AG04450 (cell line): ENCODE results near the gene TK2. TPM values are rescaled to one million over a fixed set of nuclear protein-coding genes. Genes with fewer than 3 reads are reported as not detected.
"Not testable (repeated sequence)": the region's sequence is repeated elsewhere in the genome, so short reads cannot be mapped to it uniquely, and the experiment has no call there.

ENCODE experiments used
- CTCF ChIA-PET: fragments of 300-600, 350-600 bp; formaldehyde crosslinking; extraction: SDS; loops from one replicate; lab custom pipeline; 2022; ENCODE audit warnings: antibody characterized with exemption, inconsistent platforms; lab: Charles Lee
- POLR2A ChIA-PET: fragments of 350-600 bp; formaldehyde crosslinking; extraction: SDS; loops from one replicate; lab custom pipeline; 2021; ENCODE audit warnings: antibody characterized with exemption, inconsistent platforms; lab: Yijun Ruan, JAX
- DNase-seq: peaks from one replicate; pipeline ENCODE4 v3.0.0-alpha.2; 2011; ENCODE audit warnings: low read depth, low spot score
- H3K27ac ChIP-seq: one replicate; pipeline ENCODE4 v1.5.1; 2012; ENCODE audit warnings: low read depth, low read length, control low read depth
- H3K27me3 ChIP-seq: one replicate; pipeline ENCODE4 v1.6.0; 2012; ENCODE audit warnings: low read length; ENCODE audit not compliant: control insufficient read depth, insufficient read depth
- H3K4me3 ChIP-seq: 2 replicates; pipeline ENCODE4 v1.5.1; 2011; ENCODE audit warnings: mild to moderate bottlenecking, low read depth, low read length, control low read depth
- H3K9me3 ChIP-seq: 2 replicates; pipeline ENCODE4 v1.5.1; 2012; ENCODE audit warnings: low read length; ENCODE audit not compliant: control insufficient read depth, insufficient read depth
- CTCF ChIP-seq: IDR thresholded peaks from 2 replicates; pipeline ENCODE4 v1.5.1; 2011; ENCODE audit warnings: low read depth, low read length, control low read depth, inconsistent platforms
- polyA plus RNA-seq: library from polyadenylated mRNA; depleted of rRNA; stranded (reverse); fragments of >200 nt; gene quantifications from 2 replicates; pipeline ENCODE4 v1.2.3, GENCODE V29; 2011

Gene TK2
- polyA plus RNA-seq, 1 experiment: 34.2 TPM

- Histone ChIP-seq H3K27ac (no peak overlapping the region), H3K27me3 (no peaks in the 10 kb centered on the region), H3K9me3 (no peaks in the 10 kb centered on the region), H3K4me3 (no peak overlapping the region)
- ChIA-PET CTCF (interaction anchor here (2.7 kb wide), 1 partner anchor 101 kb away, joined by 9 read pairs; no protein-coding TSS in a partner anchor), POLR2A (interaction anchor here (0.6 kb wide), 1 partner anchor 28 kb away, joined by 6 read pairs; no protein-coding TSS in a partner anchor)
- no peak for DNase-seq
- no peak for TF ChIP-seq CTCF
Observed at GRCh38 chr16:66507731-66508239, 42.1 kb downstream of the TK2 start.

- ChIA-PET CTCF (interaction anchor here (1.6 kb wide), 1 partner anchor 48 kb away, joined by 4 read pairs; no protein-coding TSS in a partner anchor), POLR2A (no interaction called here)
- Histone ChIP-seq H3K27me3 (no peaks in the 10 kb centered on the region), H3K4me3 (no peak overlapping the region), H3K27ac (no peak overlapping the region), H3K9me3 (no peaks in the 10 kb centered on the region)
- no peak for TF ChIP-seq CTCF
- DNase-seq: no peak
Observed at GRCh38 chr16:66503612-66504011, 46.3 kb downstream of the TK2 start.

GRCh38 chr16:66503030-66503429 lies 46.9 kb downstream of the TK2 start:
- no peak for TF ChIP-seq CTCF
- DNase-seq: no peak
- Histone ChIP-seq H3K27ac (peak overlapping the region; percentile 11), H3K27me3 (no peaks in the 10 kb centered on the region), H3K4me3 (no peak overlapping the region), H3K9me3 (no peaks in the 10 kb centered on the region)
- ChIA-PET POLR2A (no interaction called here), CTCF (interaction anchor here (1.3 kb wide), 3 partner anchors 13 to 365 kb away, joined by 3 to 7 read pairs (median 4); no protein-coding TSS in a partner anchor)

GRCh38 chr16:66502020-66502913 lies 47.7 kb downstream of the TK2 start:
- Histone ChIP-seq H3K9me3 (no peaks in the 10 kb centered on the region), H3K27me3 (no peaks in the 10 kb centered on the region), H3K4me3 (no peak overlapping the region), H3K27ac (peak overlapping the region; percentile 11)
- TF ChIP-seq CTCF: no peak
- DNase-seq: no peak
- POLR2A ChIA-PET: interaction anchor here (0.7 kb wide), 1 partner anchor 372 kb away, joined by 3 read pairs; no protein-coding TSS in a partner anchor
- CTCF ChIA-PET: interaction anchor here (0.9 to 1.3 kb wide), 4 partner anchors 13 to 366 kb away, joined by 3 to 7 read pairs (median 4); no protein-coding TSS in a partner anchor

GRCh38 chr16:66501563-66501962 lies 48.4 kb downstream of the TK2 start:
- H3K4me3 ChIP-seq, H3K27me3 ChIP-seq, H3K9me3 ChIP-seq, H3K27ac ChIP-seq, DNase-seq, CTCF ChIA-PET: not testable (repeated sequence)
- POLR2A ChIA-PET: interaction anchor here (0.7 kb wide), 1 partner anchor 373 kb away, joined by 3 read pairs; no protein-coding TSS in a partner anchor

GRCh38 chr16:66497921-66498320 lies 52.0 kb downstream of the TK2 start:
- H3K27ac ChIP-seq, CTCF ChIA-PET: not testable (repeated sequence)
- POLR2A ChIA-PET: interaction anchor here (0.6 kb wide), 1 partner anchor 1279 kb away, joined by 8 read pairs; no protein-coding TSS in a partner anchor

GRCh38 chr16:66496226-66496625 lies 53.7 kb downstream of the TK2 start:
- H3K4me3 ChIP-seq, CTCF ChIA-PET, H3K27me3 ChIP-seq, POLR2A ChIA-PET, H3K9me3 ChIP-seq, DNase-seq, H3K27ac ChIP-seq: not testable (repeated sequence)

More at GRCh38 chr16:66497921-66498320, 52.0 kb downstream of the TK2 start:
- not testable (repeated sequence) for H3K4me3 ChIP-seq, H3K9me3 ChIP-seq, DNase-seq, H3K27me3 ChIP-seq
